ENCODE results near the gene FNDC11. TPM values are rescaled to one million over a fixed set of nuclear protein-coding genes. Genes with fewer than 3 reads are reported as not detected.

The FNDC11 gene
- total and polyA plus RNA-seq, 2 of the 13 experiments (the other 11 are each of a cell fraction or from before 2014, with no cell fraction given): 0.07 TPM; not detected in 1

- TF ChIP-seq ZBTB26 (CRISPR knock-in tag; IDR thresholded peaks at IDR 0.05; ENCODE audit: borderline replicate concordance) (peak; percentile 90), ZSCAN20 (CRISPR knock-in tag; IDR thresholded peaks at IDR 0.05; ENCODE audit: borderline replicate concordance) (peak; percentile 76; the same call in 1 of the 2 replicates), TRAFD1 (CRISPR knock-in tag; IDR thresholded peaks at IDR 0.05; ENCODE audit: borderline replicate concordance) (peak; percentile 89; the same call in 1 of the 2 replicates), MEIS2 (CRISPR knock-in tag; IDR thresholded peaks at IDR 0.05) (peak; percentile 85), ZNF776 (CRISPR knock-in tag; IDR thresholded peaks at IDR 0.05) (no peak), SAFB2 (CRISPR knock-in tag; IDR thresholded peaks at IDR 0.05; ENCODE audit: borderline replicate concordance, low read depth) (peak; percentile 80), SNAPC2 (CRISPR knock-in tag; IDR thresholded peaks at IDR 0.05) (no peak), NR2C2 (CRISPR knock-in tag; IDR thresholded peaks at IDR 0.05; ENCODE audit: borderline replicate concordance) (peak; percentile 74), MLLT10 (CRISPR knock-in tag; IDR thresholded peaks at IDR 0.05) (no peak), BORCS8-MEF2B (CRISPR knock-in tag; IDR thresholded peaks at IDR 0.05) (peak; percentile 84), MIER2 (CRISPR knock-in tag; IDR thresholded peaks at IDR 0.05) (peak; percentile 82), RNF219 (CRISPR knock-in tag; IDR thresholded peaks at IDR 0.05) (no peak), TFDP1 (CRISPR knock-in tag; IDR thresholded peaks at IDR 0.05; ENCODE audit: borderline replicate concordance) (peak; percentile 64; the same call in 1 of the 2 replicates), ZNF761 (CRISPR knock-in tag; conservative IDR thresholded peaks at IDR 0.05) (peak; percentile 77; the same call in 1 of the 2 replicates), PHF5A (CRISPR knock-in tag; IDR thresholded peaks at IDR 0.05; ENCODE audit: low read depth, unreplicated experiment) (peak; percentile 65), SOX13 (IDR thresholded peaks at IDR 0.05) (no peak), SOX13 (CRISPR knock-in tag; conservative IDR thresholded peaks at IDR 0.05 in 1 of 2, IDR thresholded peaks at IDR 0.05 in 1 of 2) (peak in 1 of 2 experiments; percentile 50; a peak in 2 of 4 replicates), ZNF451 (CRISPR knock-in tag; IDR thresholded peaks at IDR 0.05) (peak; percentile 89), ESRRA (CRISPR knock-in tag; IDR thresholded peaks at IDR 0.05; ENCODE audit: low read depth) (no peak; the same call in 1 of the 2 replicates), ZNF704 (CRISPR knock-in tag; IDR thresholded peaks at IDR 0.05; ENCODE audit: borderline replicate concordance) (peak; percentile 88)
Measured at GRCh38 chr20:63537525-63538203, 16.3 kb upstream of the FNDC11 start (continued).

Measured in HepG2 (cell line).